Thyroid gland (tissue), 4 donors: ENCODE measurements around the gene SDHAF1. TPM values are rescaled to one million over a fixed set of nuclear protein-coding genes. Genes with fewer than 3 reads are reported as not detected.
A peak's percentile ranks its signal among the peaks of the same experiment; 100 is the strongest.

Source experiments
- DNase-seq, 2 donors: peaks; one replicate each; pipeline ENCODE4 v3.0.0-alpha.2; 2019
- H3K27ac ChIP-seq, 3 donors: fragments of 200-600 bp; sonication (generic); 1 replicate in 2 of 3; 2 replicates in 1 of 3; pipeline ENCODE4 v1.5.1; 2016 to 2019; ENCODE audit warnings: mild to moderate bottlenecking in 1 of 3, moderate library complexity in 1 of 3
- H3K27me3 ChIP-seq: fragments of 200-600 bp; sonication (generic); one replicate; pipeline ENCODE4 v1.5.1; 2019
- H3K36me3 ChIP-seq, 2 donors: fragments of 200-600 bp; sonication (generic); one replicate each; pipeline ENCODE4 v1.5.1; 2016 to 2019
- H3K4me1 ChIP-seq, 2 donors: fragments of 200-600 bp; sonication (generic); one replicate each; pipeline ENCODE4 v1.5.1; 2017 to 2019
- H3K4me3 ChIP-seq, 3 donors: fragments of 200-600 bp; sonication (generic); replicated peaks in 1 of 3; 1 replicate in 2 of 3; 2 replicates in 1 of 3; pipeline ENCODE4 v1.5.1; 2016; ENCODE audit warnings: mild to moderate bottlenecking in 1 of 3
- H3K9me3 ChIP-seq: fragments of 200-600 bp; sonication (generic); one replicate; pipeline ENCODE4 v1.5.1; 2017
- CTCF ChIP-seq, 6 experiments: fragments of 200-600 bp in 3 of 6; fragments of 450-650 bp in 3 of 6; sonication (generic) in 3 of 6; IDR thresholded peaks; one replicate each; pipeline ENCODE4 v1.5.1; 2016 to 2019; ENCODE audit warnings: antibody characterized with exemption in 6 of 6, mild to moderate bottlenecking in 2 of 6, inconsistent platforms in 1 of 6, moderate library complexity in 1 of 6
- POLR2A ChIP-seq, 2 donors: fragments of 450-650 bp; IDR thresholded peaks; one replicate each; pipeline ENCODE4 v1.6.1; 2017; ENCODE audit warnings: antibody characterized with exemption in 2 of 2, mild to moderate bottlenecking in 2 of 2, moderate library complexity in 1 of 2
- WGBS, 2 donors: methylation state at CpG; one replicate each; pipeline ENCODE4 v1.1.5; 2017; 5-methylcytosine and 5-hydroxymethylcytosine counted together
- intact Hi-C: fragments of 100-400 bp; cut with DNase I; formaldehyde crosslinking; loops from one replicate; pipeline ENCODE4 v1.15.1; 2023
- total RNA-seq, 4 donors: library from RNA; depleted of rRNA; stranded (reverse); fragments of >200 nt; gene quantifications; one replicate each; pipeline ENCODE4 v1.2.3, GENCODE V29; 2016

SDHAF1 gene
- total RNA-seq, 4 donors from 2014 or later = 51.4 to 96.8 (median 66.7) TPM

GRCh38 chr19:35991731-35992450 is 3.1 kb upstream of the SDHAF1 start:
- Histone ChIP-seq H3K4me3 (no peak overlapping the region), H3K36me3 (no peaks in the 10 kb centered on the region), H3K27me3 (peaks cover 9% of the 10 kb centered on the region), H3K9me3 (no peaks in the 10 kb centered on the region), H3K4me1 (peaks cover 19 to 30% of the 10 kb centered on the region in 2 donors), H3K27ac (no peak overlapping the region)
- peak; percentile 59 to 60 for DNase-seq
- TF ChIP-seq CTCF (IDR thresholded peaks at IDR 0.05) = no peak
- no peak for TF ChIP-seq POLR2A (IDR thresholded peaks at IDR 0.05)
- 51 to 63% methylated on average over 7 of the region's 7 CpGs for WGBS, 2 donors
- intact Hi-C loops = no loop called here

- no peak for DNase-seq
- 89 to 95% methylated on average over 8 of the region's 8 CpGs for WGBS, 2 donors
- no peak overlapping the region for H3K27ac ChIP-seq
- H3K36me3 ChIP-seq = peaks cover 0 to under 1% of the 10 kb centered on the region in 2 donors
- H3K27me3 ChIP-seq = no peaks in the 10 kb centered on the region
- TF ChIP-seq CTCF (IDR thresholded peaks at IDR 0.05) = no peak
- TF ChIP-seq POLR2A (IDR thresholded peaks at IDR 0.05) = no peak
- H3K9me3 ChIP-seq = no peaks in the 10 kb centered on the region
- H3K4me3 ChIP-seq = no peak overlapping the region
- intact Hi-C loops = no loop called here
- H3K4me1 ChIP-seq = peaks cover 16 to 26% of the 10 kb centered on the region in 2 donors
Observed at GRCh38 chr19:35992907-35993765, 1.9 kb upstream of the SDHAF1 start.

GRCh38 chr19:35993923-35994598 is 927 bp upstream of the SDHAF1 start:
- 37 to 40% methylated on average over 22 to 28 of the region's 49 CpGs for WGBS, 2 donors
- Histone ChIP-seq H3K27ac (peak overlapping the region in 1 of 3 donors; percentile 68), H3K4me3 (peak overlapping the region in 2 of 3 donors; percentile 51 to 85), H3K9me3 (no peaks in the 10 kb centered on the region), H3K27me3 (no peaks in the 10 kb centered on the region), H3K36me3 (peaks cover 0 to 3% of the 10 kb centered on the region in 2 donors), H3K4me1 (peaks cover 16 to 29% of the 10 kb centered on the region in 2 donors)
- peak; percentile 11 to 23 for DNase-seq
- TF ChIP-seq POLR2A (IDR thresholded peaks at IDR 0.05) (no peak), CTCF (IDR thresholded peaks at IDR 0.05) (no peak)
- intact Hi-C loops = no loop called here

GRCh38 chr19:35996777-35997176 is 1.8 kb downstream of the SDHAF1 start:
- peaks cover 16 to 37% of the 10 kb centered on the region in 2 donors for H3K4me1 ChIP-seq
- 91 to 94% methylated on average over 8 of the region's 8 CpGs for WGBS, 2 donors
- H3K27me3 ChIP-seq = no peaks in the 10 kb centered on the region
- peaks cover 0 to 3% of the 10 kb centered on the region in 2 donors for H3K36me3 ChIP-seq
- DNase-seq = no peak
- intact Hi-C loops = no loop called here
- H3K4me3 ChIP-seq = no peak overlapping the region
- no peak overlapping the region for H3K27ac ChIP-seq
- no peaks in the 10 kb centered on the region for H3K9me3 ChIP-seq
- TF ChIP-seq CTCF (IDR thresholded peaks at IDR 0.05) = no peak
- TF ChIP-seq POLR2A (IDR thresholded peaks at IDR 0.05) = no peak
